GM18907 (cell line): ENCODE data around the gene SPATA25.
"Not testable (repeated sequence)": the region's sequence is repeated elsewhere in the genome, so short reads cannot be mapped to it uniquely, and the experiment has no call there.

Experiments used
- ATAC-seq: cut with Tn5 transposase; IDR thresholded peaks from one replicate; pipeline ENCODE4 v1.9.1; 2021; ENCODE audit warnings: mild to moderate bottlenecking, moderate library complexity; ENCODE audit not compliant: unreplicated experiment

Gene SPATA25

GRCh38 chr20:45917790-45918141, 30.3 kb upstream of the SPATA25 start:
- ATAC-seq: no peak

GRCh38 chr20:45913116-45913515, 25.7 kb upstream of the SPATA25 start:
- no peak for ATAC-seq

GRCh38 chr20:45912344-45912682, 24.9 kb upstream of the SPATA25 start:
- ATAC-seq: no peak

GRCh38 chr20:45911486-45912343, 24.3 kb upstream of the SPATA25 start, which contains the start of gene PLTP:
TSS of gene PLTP (minus strand) at chr20:45912155. CDS start at chr20:45911452, 703 bp downstream.
- no peak for ATAC-seq

- ATAC-seq: peak; percentile 91
Observed at GRCh38 chr20:45910670-45911485, 23.5 kb upstream of the SPATA25 start.

GRCh38 chr20:45909817-45910669, 22.6 kb upstream of the SPATA25 start:
- no peak for ATAC-seq

GRCh38 chr20:45909336-45909808, 21.9 kb upstream of the SPATA25 start:
- ATAC-seq: no peak

- ATAC-seq: no peak
Observed at GRCh38 chr20:45908084-45908483, 20.7 kb upstream of the SPATA25 start.

- no peak for ATAC-seq
Observed at GRCh38 chr20:45907219-45907948, 20.0 kb upstream of the SPATA25 start.

GRCh38 chr20:45905505-45906079, 18.2 kb upstream of the SPATA25 start:
- no peak for ATAC-seq

- ATAC-seq: no peak
Observed at GRCh38 chr20:45904583-45905504, 17.4 kb upstream of the SPATA25 start.

GRCh38 chr20:45902199-45902701, 14.8 kb upstream of the SPATA25 start:
- ATAC-seq: no peak

- not testable (repeated sequence) for ATAC-seq
Observed at GRCh38 chr20:45901332-45901731, 13.9 kb upstream of the SPATA25 start.

GRCh38 chr20:45899046-45899835, 11.8 kb upstream of the SPATA25 start:
- ATAC-seq: no peak

- no peak for ATAC-seq
Observed at GRCh38 chr20:45898285-45898684, 10.9 kb upstream of the SPATA25 start.

- no peak for ATAC-seq
Observed at GRCh38 chr20:45897692-45898091, 10.3 kb upstream of the SPATA25 start.

- no peak for ATAC-seq
Observed at GRCh38 chr20:45897289-45897688, 9.9 kb upstream of the SPATA25 start.

GRCh38 chr20:45896641-45897161, 9.3 kb upstream of the SPATA25 start:
- no peak for ATAC-seq
